ENCODE measurements around the gene CDK18.

DNA sequence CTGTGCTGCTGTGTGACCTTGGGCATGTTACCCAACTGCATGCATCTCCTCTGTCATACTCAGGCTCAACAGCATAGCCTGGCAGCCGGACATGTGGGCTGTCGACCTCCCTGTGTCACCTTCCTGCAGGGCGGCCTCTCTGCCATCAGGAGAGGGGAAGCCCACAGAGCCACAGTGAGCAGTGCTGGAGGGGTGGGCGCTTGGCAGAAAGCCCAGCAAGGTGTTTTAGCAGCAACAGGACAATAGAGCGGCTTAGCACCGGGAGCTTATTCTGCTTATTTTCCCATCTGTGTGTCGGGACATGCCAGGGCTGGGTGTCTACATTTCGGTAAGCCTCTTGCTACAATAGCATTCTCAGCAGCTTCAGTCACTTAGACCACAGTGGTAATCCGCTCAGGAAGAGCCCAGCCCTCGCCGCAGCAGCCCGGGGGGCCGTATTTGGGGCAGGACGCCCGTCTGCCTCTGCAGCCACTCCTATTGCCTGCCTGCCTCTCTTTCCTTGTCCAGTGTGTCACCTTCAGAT lies 22.8 kb upstream of the CDK18 start:
- TF ChIP-seq POLR3G (IDR thresholded peaks at IDR 0.05; ENCODE audit: extremely low read depth, insufficient read length, insufficient replicate concordance) (no peak), XRCC3 (IDR thresholded peaks at IDR 0.05) (no peak), TEAD1 (CRISPR knock-in tag; IDR thresholded peaks at IDR 0.05) (no peak)
